Transverse colon (tissue), 3 donors: ENCODE data around the gene FAM240B.

ENCODE experiments used
- POLR2A ChIP-seq: fragments of 450-650 bp; IDR thresholded peaks from one replicate; pipeline ENCODE4 v1.6.1; 2016; ENCODE audit warnings: antibody characterized with exemption, mild to moderate bottlenecking, moderate library complexity
- POLR2AphosphoS5 ChIP-seq, 3 donors: sonication (generic); formaldehyde crosslinking; IDR thresholded peaks; one replicate each; pipeline ENCODE4 v1.6.1; 2016; ENCODE audit warnings: antibody characterized with exemption in 3 of 3

- TF ChIP-seq POLR2AphosphoS5 (IDR thresholded peaks at IDR 0.05) (no peak), POLR2A (no peak)
Observed at GRCh38 chr9:38652486-38652885, 67.4 kb downstream of the FAM240B start.
